GM12891 (cell line): ENCODE results near the gene AVL9.

ENCODE experiments used
- PAX5 ChIP-seq: IDR thresholded peaks from 2 replicates; pipeline ENCODE4 v1.6.1; 2011; ENCODE audit warnings: low read length, moderate library complexity, mild to moderate bottlenecking; ENCODE audit not compliant: insufficient read depth, severe bottlenecking
- POLR2A ChIP-seq: IDR thresholded peaks from 2 replicates; pipeline ENCODE4 v1.6.1; 2011; ENCODE audit warnings: low read depth, low read length, control low read depth
- POLR2AphosphoS5 ChIP-seq: IDR thresholded peaks from 2 replicates; pipeline ENCODE4 v1.6.1; 2011; ENCODE audit warnings: low read depth, low read length, control low read depth
- POU2F2 ChIP-seq: IDR thresholded peaks from 2 replicates; pipeline ENCODE4 v1.6.1; 2011; ENCODE audit warnings: low read depth, mild to moderate bottlenecking, control low read depth, low read length, moderate library complexity
- SPI1 ChIP-seq: IDR thresholded peaks from 2 replicates; pipeline ENCODE4 v1.6.1; 2011; ENCODE audit warnings: low read depth, low read length, control low read depth
- TAF1 ChIP-seq: IDR thresholded peaks from 2 replicates; pipeline ENCODE4 v1.6.1; 2011; ENCODE audit warnings: low read depth, low read length, control low read depth

- TF ChIP-seq PAX5 (no peak), POLR2A (no peak), TAF1 (no peak), POLR2AphosphoS5 (no peak), SPI1 (no peak), POU2F2 (no peak)
Observed at GRCh38 chr7:32516551-32517100, 21.3 kb downstream of the AVL9 start.
